CD4-positive, alpha-beta T cell (primary cell): ENCODE data around the gene SASH1. TPM values are rescaled to one million over a fixed set of nuclear protein-coding genes. Genes with fewer than 3 reads are reported as not detected.

ENCODE experiments used
- ATAC-seq: fragments of 200-7000 bp; cut with Tn5 transposase; one replicate; pipeline ENCODE4 v1.10.0; 2022; ENCODE audit warnings: mild to moderate bottlenecking; ENCODE audit not compliant: poor library complexity
- CTCF ChIA-PET: fragments of 350-600 bp; sonication (Branson Sonifier 250); formaldehyde crosslinking; loops from one replicate; lab custom pipeline; 2021; ENCODE audit warnings: antibody characterized with exemption, inconsistent platforms; lab: Charles Lee
- POLR2A ChIA-PET: fragments of 350-600 bp; sonication (Branson Sonifier 250); formaldehyde crosslinking; loops from one replicate; lab custom pipeline; 2021; ENCODE audit warnings: antibody characterized with exemption, inconsistent platforms; lab: Charles Lee
- DNase-seq, 14 experiments: peaks; one replicate each; pipeline ENCODE4 v3.0.0-alpha.2; 2013 to 2020; ENCODE audit warnings: mixed read lengths in 2 of 14
- H3K27ac ChIP-seq, 2 donors: one replicate each; pipeline versions ENCODE4 v1.5.1 to v1.7.0; 2013; ENCODE audit warnings: low read length in 2 of 2, low read depth in 1 of 2, mild to moderate bottlenecking in 1 of 2
- H3K27me3 ChIP-seq, 2 experiments: 1 replicate in 1 of 2; 2 replicates in 1 of 2; pipeline versions ENCODE4 v1.6.1 to v1.7.0; 2013; ENCODE audit warnings: low read length in 2 of 2, control low read depth in 1 of 2, mild to moderate bottlenecking in 1 of 2, moderate library complexity in 1 of 2; ENCODE audit not compliant: insufficient read depth in 2 of 2, control insufficient read depth in 1 of 2
- H3K36me3 ChIP-seq: one replicate; pipeline ENCODE4 v1.6.1; 2013; ENCODE audit warnings: low read length, control low read depth; ENCODE audit not compliant: insufficient read depth
- H3K4me1 ChIP-seq: one replicate; pipeline ENCODE4 v1.6.1; 2013; ENCODE audit warnings: low read length, control low read depth; ENCODE audit not compliant: insufficient read depth
- H3K4me3 ChIP-seq: one replicate; pipeline ENCODE4 v1.5.1; 2013; ENCODE audit warnings: mild to moderate bottlenecking, low read length, moderate library complexity
- H3K9me3 ChIP-seq, 2 experiments: 1 replicate in 1 of 2; 2 replicates in 1 of 2; pipeline versions ENCODE4 v1.6.1 to v1.7.0; 2013; ENCODE audit warnings: low read length in 2 of 2, mild to moderate bottlenecking in 2 of 2, control low read depth in 1 of 2, moderate library complexity in 1 of 2; ENCODE audit not compliant: control insufficient read depth in 1 of 2, insufficient read depth in 1 of 2
- H3K27ac Mint-ChIP-seq: one replicate; pipeline ENCODE4 v1.8.0; 2020; ENCODE audit warnings: mixed read lengths
- H3K27me3 Mint-ChIP-seq: one replicate; pipeline ENCODE4 v1.8.0; 2021; ENCODE audit warnings: mixed read lengths
- H3K36me3 Mint-ChIP-seq: one replicate; pipeline ENCODE4 v1.8.0; 2021; ENCODE audit warnings: low read depth, mixed read lengths
- H3K4me1 Mint-ChIP-seq: one replicate; pipeline ENCODE4 v1.8.0; 2021; ENCODE audit warnings: low read depth, mixed read lengths
- H3K4me3 Mint-ChIP-seq: one replicate; pipeline ENCODE4 v1.8.0; 2020; ENCODE audit warnings: mild to moderate bottlenecking, mixed read lengths
- H3K9me3 Mint-ChIP-seq: one replicate; pipeline ENCODE4 v1.8.0; 2020; ENCODE audit warnings: mixed read lengths
- intact Hi-C, 2 experiments: fragments of 100-400 bp; cut with DNase I in 1 of 2; cut with micrococcal nuclease in 1 of 2; formaldehyde crosslinking; loops; one replicate each; pipeline versions ENCODE4 v1.15.1 to v1.9.0; 2023 to 2025; cut with DNase I, micrococcal nuclease
- total RNA-seq, 174 experiments: library from RNA in 2 of 174; stranded (reverse) in 2 of 174; gene quantifications; one replicate each; pipeline ENCODE4 v1.2.3 and lab custom pipeline; 2021 to 2026
- TF ChIP-seq, protein P1 (sequence below): fragments of 200-600 bp; IDR thresholded peaks from one replicate; pipeline ENCODE4 v1.8.0; 2022; ENCODE audit warnings: antibody characterized with exemption, mild to moderate bottlenecking

Gene SASH1
- total RNA-seq, 2 experiments from 2014 or later = 0.58 to 0.75 TPM

DNA sequence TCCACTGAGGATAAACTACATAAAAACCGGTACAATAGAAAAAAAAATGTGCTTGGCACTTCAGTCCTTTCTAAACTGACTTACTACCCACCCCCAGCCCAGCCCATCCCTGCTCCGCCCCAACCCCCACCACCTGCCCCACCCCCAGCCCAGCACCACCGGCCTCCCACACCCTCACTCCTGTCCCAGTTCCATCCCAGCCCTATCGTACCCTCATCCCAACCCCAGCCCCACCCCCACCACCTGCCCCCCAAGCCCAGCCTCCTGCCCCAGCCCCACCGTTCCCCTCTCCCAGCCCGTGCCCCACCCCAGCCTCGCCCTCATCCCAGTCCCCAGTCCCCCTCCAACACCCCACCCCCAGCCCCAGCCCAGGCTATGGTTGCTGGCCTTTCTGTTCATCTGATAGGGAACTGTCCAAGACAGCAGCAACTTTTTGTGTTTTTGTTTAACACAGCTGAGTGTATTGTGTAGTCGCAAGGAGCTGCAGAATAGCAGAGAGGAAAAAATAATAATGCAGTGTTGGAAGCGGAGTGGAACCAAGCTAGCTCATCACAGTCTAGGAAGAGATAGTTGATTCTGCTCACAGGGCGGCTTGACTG is 61.9 kb downstream of the SASH1 start:
- no peaks in the 10 kb centered on the region for H3K4me1 Mint-ChIP-seq
- TF ChIP-seq, protein P1, sequence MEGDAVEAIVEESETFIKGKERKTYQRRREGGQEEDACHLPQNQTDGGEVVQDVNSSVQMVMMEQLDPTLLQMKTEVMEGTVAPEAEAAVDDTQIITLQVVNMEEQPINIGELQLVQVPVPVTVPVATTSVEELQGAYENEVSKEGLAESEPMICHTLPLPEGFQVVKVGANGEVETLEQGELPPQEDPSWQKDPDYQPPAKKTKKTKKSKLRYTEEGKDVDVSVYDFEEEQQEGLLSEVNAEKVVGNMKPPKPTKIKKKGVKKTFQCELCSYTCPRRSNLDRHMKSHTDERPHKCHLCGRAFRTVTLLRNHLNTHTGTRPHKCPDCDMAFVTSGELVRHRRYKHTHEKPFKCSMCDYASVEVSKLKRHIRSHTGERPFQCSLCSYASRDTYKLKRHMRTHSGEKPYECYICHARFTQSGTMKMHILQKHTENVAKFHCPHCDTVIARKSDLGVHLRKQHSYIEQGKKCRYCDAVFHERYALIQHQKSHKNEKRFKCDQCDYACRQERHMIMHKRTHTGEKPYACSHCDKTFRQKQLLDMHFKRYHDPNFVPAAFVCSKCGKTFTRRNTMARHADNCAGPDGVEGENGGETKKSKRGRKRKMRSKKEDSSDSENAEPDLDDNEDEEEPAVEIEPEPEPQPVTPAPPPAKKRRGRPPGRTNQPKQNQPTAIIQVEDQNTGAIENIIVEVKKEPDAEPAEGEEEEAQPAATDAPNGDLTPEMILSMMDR = no peak
- DNase-seq = no peak
- no peak for ATAC-seq
- no peaks in the 10 kb centered on the region for H3K9me3 ChIP-seq
- peaks cover 0 to 2% of the 10 kb centered on the region in 2 experiments for H3K27me3 ChIP-seq
- H3K27ac Mint-ChIP-seq = no peak overlapping the region
- no peaks in the 10 kb centered on the region for H3K4me1 ChIP-seq
- ChIA-PET POLR2A (no interaction called here), CTCF (no interaction called here)
- no peak overlapping the region for H3K27ac ChIP-seq
- no peaks in the 10 kb centered on the region for H3K9me3 Mint-ChIP-seq
- H3K4me3 Mint-ChIP-seq = no peak overlapping the region
- no peaks in the 10 kb centered on the region for H3K36me3 Mint-ChIP-seq
- no peaks in the 10 kb centered on the region for H3K36me3 ChIP-seq
- H3K27me3 Mint-ChIP-seq = peaks cover 14% of the 10 kb centered on the region
- intact Hi-C loops = no loop called here
- no peak overlapping the region for H3K4me3 ChIP-seq

DNA sequence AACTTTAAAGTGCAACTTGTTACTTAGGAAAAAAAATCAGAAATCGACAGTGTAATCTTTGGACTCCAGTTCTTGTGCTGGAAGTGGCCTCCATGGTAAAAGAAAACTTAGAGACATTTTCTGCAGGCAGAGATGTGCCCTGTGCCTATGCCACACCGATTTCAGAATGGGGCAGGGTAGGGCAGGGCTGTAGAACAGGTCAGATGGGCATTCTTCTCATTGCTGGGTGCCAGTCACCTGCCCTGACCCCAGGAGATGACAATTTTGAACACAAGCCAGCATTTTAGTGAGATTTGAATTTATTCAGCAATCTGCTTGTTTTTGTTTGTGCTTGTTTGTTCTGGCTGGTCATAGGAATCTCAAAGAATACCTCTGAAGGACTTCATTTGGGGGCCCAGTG is 63.3 kb downstream of the SASH1 start:
- no peaks in the 10 kb centered on the region for H3K36me3 ChIP-seq
- H3K36me3 Mint-ChIP-seq = no peaks in the 10 kb centered on the region
- POLR2A ChIA-PET = no interaction called here
- H3K9me3 Mint-ChIP-seq = no peaks in the 10 kb centered on the region
- H3K4me1 ChIP-seq = no peaks in the 10 kb centered on the region
- intact Hi-C loops = no loop called here
- H3K27me3 ChIP-seq = peaks cover 0 to 2% of the 10 kb centered on the region in 2 experiments
- no peak overlapping the region for H3K4me3 Mint-ChIP-seq
- ATAC-seq = no peak
- DNase-seq = no peak
- CTCF ChIA-PET = no interaction called here
- no peak overlapping the region for H3K4me3 ChIP-seq
- H3K27ac Mint-ChIP-seq = no peak overlapping the region
- peaks cover 14% of the 10 kb centered on the region for H3K27me3 Mint-ChIP-seq
- no peaks in the 10 kb centered on the region for H3K4me1 Mint-ChIP-seq
- H3K9me3 ChIP-seq = no peaks in the 10 kb centered on the region
- H3K27ac ChIP-seq = no peak overlapping the region
- TF ChIP-seq, protein P1 = no peak

DNA sequence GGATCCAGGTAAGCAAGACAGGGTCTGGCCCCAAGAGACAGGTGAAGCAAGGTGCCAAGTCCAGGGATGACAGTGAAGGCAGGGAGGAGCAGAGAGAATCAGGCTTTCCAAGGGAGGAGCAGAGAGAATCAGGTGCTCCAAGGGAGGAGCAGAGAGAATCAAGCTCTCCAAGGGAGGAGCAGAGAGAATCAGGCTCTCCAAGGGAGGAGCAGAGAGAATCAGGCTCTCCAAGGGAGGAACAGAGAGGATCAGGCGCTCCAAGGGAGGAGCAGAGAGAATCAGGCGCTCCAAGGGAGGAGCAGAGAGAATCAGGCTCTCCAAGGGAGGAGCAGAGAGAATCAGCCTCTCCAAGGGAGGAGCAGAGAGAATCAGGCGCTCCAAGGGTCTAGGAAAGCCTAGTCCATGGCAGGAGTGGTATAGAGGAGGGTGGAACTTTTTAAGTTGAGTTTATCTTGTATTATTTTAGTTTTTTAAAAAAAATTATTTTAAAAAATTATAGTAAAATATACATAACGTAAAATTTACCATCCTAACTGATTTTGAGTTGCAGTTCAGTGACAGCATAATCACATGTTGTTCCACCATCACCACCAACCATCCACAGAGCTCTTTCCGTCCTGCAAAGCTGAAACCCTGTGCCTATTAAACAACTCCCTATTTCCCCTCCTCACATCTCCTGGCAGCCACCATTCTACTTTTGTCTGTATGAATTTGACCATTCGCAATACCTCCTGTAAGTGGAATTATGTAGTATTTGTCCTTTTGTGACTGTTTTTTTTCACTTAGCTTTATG is 64.1 kb downstream of the SASH1 start:
- H3K4me3 ChIP-seq = no peak overlapping the region
- no peaks in the 10 kb centered on the region for H3K4me1 Mint-ChIP-seq
- no peaks in the 10 kb centered on the region for H3K9me3 Mint-ChIP-seq
- no peak overlapping the region for H3K27ac Mint-ChIP-seq
- ChIA-PET CTCF (no interaction called here), POLR2A (no interaction called here)
- no peak for DNase-seq
- intact Hi-C loops = no loop called here
- no peaks in the 10 kb centered on the region for H3K9me3 ChIP-seq
- H3K27me3 Mint-ChIP-seq = peaks cover 14% of the 10 kb centered on the region
- no peak for ATAC-seq
- peaks cover 0 to 2% of the 10 kb centered on the region in 2 experiments for H3K27me3 ChIP-seq
- TF ChIP-seq, protein P1 = no peak
- H3K36me3 ChIP-seq = no peaks in the 10 kb centered on the region
- no peak overlapping the region for H3K27ac ChIP-seq
- no peak overlapping the region for H3K4me3 Mint-ChIP-seq
- no peaks in the 10 kb centered on the region for H3K36me3 Mint-ChIP-seq
- H3K4me1 ChIP-seq = no peaks in the 10 kb centered on the region
